GM12891 (cell line): ENCODE results near the gene ZNF407.
A peak's percentile ranks its signal among the peaks of the same experiment; 100 is the strongest.

ENCODE experiments used
- DNase-seq: peaks from one replicate; pipeline ENCODE4 v3.0.0; 2011; ENCODE audit warnings: low spot score; ENCODE audit not compliant: insufficient read length
- FAIRE-seq: peaks from 2 replicates; lab custom pipeline; 2011; peaks lifted over from hg19 to GRCh38; lab: Jason Lieb, UNC
- PAX5 ChIP-seq: IDR thresholded peaks from 2 replicates; pipeline ENCODE4 v1.6.1; 2011; ENCODE audit warnings: low read length, moderate library complexity, mild to moderate bottlenecking; ENCODE audit not compliant: insufficient read depth, severe bottlenecking
- POLR2A ChIP-seq: IDR thresholded peaks from 2 replicates; pipeline ENCODE4 v1.6.1; 2011; ENCODE audit warnings: low read depth, low read length, control low read depth
- POLR2AphosphoS5 ChIP-seq: IDR thresholded peaks from 2 replicates; pipeline ENCODE4 v1.6.1; 2011; ENCODE audit warnings: low read depth, low read length, control low read depth
- POU2F2 ChIP-seq: IDR thresholded peaks from 2 replicates; pipeline ENCODE4 v1.6.1; 2011; ENCODE audit warnings: low read depth, mild to moderate bottlenecking, control low read depth, low read length, moderate library complexity
- SPI1 ChIP-seq: IDR thresholded peaks from 2 replicates; pipeline ENCODE4 v1.6.1; 2011; ENCODE audit warnings: low read depth, low read length, control low read depth
- TAF1 ChIP-seq: IDR thresholded peaks from 2 replicates; pipeline ENCODE4 v1.6.1; 2011; ENCODE audit warnings: low read depth, low read length, control low read depth

ZNF407 gene

DNA sequence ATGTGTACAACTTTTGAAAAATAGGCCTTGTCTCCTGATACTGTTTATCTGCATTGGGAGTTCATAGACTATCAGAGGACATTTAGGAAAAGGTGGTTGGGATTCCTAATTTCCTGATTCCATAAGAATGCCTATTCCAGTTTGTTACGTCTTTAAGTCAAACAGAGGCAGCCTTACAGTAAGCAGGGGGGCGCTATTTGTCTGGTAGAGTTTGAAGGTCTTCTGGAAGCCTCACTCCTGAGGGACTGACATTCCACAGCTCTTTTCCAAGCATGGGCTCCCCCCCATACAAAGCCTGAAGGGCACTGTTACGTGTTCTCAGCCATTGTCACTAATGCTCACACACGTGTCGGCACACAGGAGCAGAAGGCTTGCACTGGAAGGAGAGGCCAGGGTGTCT is 456.9 kb downstream of the ZNF407 start:
- FAIRE-seq (no peak), DNase-seq (no peak)
- TF ChIP-seq POU2F2, result no peak
- TF ChIP-seq POLR2AphosphoS5, result no peak
- no peak for TF ChIP-seq TAF1
- no peak for TF ChIP-seq SPI1
- no peak for TF ChIP-seq POLR2A
- no peak for TF ChIP-seq PAX5

DNA sequence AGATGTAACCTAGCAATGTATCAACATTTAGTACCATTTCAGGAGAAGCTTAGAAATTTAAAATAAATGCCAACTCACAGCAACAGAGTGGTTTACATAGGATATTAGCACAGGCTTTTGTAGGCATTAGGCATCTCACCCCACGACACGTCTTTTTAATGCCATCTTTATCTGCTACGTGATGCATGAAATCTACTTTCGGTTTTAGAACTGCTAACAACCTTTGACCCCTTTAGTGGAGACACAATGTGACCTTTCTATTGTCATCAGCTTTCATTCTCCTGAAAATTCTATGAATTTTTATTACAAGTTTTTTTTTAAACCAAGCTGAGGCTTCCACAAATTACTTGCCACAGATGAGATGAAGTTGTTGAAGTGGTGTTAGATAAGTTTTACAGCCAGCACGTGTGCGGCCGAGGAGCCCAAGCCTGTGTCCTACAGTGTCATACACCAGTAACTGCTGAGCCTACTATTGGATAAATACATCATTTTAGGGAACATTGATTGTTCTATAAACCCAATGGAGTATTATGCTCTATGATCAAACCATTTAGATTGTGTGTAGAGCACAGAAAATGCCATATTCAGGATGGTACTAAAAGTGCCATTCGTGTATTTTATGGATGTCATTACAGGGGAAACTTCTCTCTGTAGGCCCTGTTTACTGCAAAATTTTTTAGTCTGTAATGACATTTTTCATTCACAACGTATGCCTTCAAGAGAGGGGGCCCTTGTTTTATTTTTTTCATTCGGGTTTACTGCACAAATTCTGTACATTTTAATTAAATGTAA is 459.7 kb downstream of the ZNF407 start:
- FAIRE-seq, result peak; percentile 5

DNA sequence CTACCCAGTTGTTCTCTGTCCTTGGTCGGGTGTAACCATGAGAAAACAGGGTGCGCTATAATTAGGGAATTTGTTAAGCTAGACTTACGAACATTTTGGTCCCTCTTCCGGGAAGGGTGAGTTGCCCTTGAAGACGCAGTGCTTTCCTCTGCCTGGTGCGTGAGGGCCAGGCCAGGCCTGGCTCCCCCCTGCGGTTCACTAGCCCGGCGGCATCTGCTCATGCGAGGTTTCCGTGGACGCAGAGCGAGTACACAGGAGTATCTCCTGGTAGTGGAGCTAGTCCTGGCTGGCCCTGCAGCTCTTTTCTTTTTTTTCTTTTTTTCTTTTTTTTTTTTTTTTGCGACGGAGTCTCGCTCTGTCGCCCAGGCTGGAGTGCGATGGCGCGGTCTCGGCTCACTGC is 462.5 kb downstream of the ZNF407 start:
- FAIRE-seq (no peak), DNase-seq (no peak)
- no peak for TF ChIP-seq POLR2AphosphoS5
- no peak for TF ChIP-seq PAX5
- no peak for TF ChIP-seq SPI1
- no peak for TF ChIP-seq POU2F2
- TF ChIP-seq TAF1, result no peak
- TF ChIP-seq POLR2A, result no peak

More for the DNA sequence above, 459.7 kb downstream of the ZNF407 start:
- DNase-seq, result no peak
- TF ChIP-seq POU2F2 (no peak), POLR2AphosphoS5 (no peak), POLR2A (no peak), SPI1 (no peak)

DNA sequence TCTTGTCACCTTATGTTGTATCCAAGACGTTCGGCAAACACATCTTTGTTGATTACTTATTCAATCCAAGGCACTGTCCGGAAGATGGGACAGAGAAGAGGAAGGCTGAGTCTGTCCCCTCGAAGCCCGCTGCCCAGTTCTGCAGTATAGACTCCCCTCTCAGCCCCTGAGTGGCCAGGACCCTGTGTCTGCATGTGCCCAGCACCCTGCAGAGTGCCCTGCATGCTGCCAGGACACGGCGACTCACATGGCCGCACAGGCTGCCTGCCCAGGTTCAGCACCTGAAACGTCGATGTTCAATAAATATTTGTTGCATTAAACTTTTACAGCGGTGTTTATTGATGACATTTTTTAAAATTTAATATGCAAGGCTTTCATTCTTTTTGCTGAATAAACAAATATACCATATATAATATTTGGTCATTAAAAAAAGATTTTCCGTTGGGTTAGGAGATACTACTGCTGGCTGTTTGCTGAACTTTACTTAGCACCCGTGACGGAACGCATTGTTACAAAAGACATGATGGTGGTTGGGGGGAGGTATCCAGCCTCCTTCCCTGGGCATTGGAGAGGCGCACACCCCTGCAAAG is 464.7 kb downstream of the ZNF407 start:
- no peak for TF ChIP-seq TAF1
- no peak for TF ChIP-seq POLR2AphosphoS5
- TF ChIP-seq POLR2A, result no peak
- no peak for TF ChIP-seq PAX5
- no peak for TF ChIP-seq POU2F2
- no peak for TF ChIP-seq SPI1
- DNase-seq (no peak), FAIRE-seq (no peak)

DNA sequence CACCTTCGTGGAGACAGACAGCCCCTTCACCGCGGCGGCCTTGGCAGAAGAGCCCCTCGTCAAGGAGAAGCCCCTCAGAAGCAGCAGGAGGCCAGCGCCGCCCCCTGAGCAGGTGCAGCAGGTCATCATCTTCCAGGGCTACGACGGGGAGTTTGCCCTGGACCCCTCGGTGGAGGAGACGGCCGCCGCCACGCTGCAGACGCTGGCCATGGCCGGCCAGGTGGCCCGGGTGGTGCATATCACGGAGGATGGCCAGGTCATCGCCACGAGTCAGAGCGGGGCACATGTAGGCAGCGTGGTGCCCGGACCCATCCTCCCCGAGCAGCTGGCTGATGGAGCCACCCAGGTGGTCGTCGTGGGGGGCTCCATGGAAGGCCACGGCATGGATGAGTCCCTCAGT is 465.5 kb downstream of the ZNF407 start:
- no peak for TF ChIP-seq POLR2AphosphoS5
- TF ChIP-seq POLR2A, result no peak
- no peak for TF ChIP-seq POU2F2
- no peak for TF ChIP-seq SPI1
- no peak for TF ChIP-seq PAX5
- no peak for TF ChIP-seq TAF1
- DNase-seq (no peak), FAIRE-seq (no peak)

DNA sequence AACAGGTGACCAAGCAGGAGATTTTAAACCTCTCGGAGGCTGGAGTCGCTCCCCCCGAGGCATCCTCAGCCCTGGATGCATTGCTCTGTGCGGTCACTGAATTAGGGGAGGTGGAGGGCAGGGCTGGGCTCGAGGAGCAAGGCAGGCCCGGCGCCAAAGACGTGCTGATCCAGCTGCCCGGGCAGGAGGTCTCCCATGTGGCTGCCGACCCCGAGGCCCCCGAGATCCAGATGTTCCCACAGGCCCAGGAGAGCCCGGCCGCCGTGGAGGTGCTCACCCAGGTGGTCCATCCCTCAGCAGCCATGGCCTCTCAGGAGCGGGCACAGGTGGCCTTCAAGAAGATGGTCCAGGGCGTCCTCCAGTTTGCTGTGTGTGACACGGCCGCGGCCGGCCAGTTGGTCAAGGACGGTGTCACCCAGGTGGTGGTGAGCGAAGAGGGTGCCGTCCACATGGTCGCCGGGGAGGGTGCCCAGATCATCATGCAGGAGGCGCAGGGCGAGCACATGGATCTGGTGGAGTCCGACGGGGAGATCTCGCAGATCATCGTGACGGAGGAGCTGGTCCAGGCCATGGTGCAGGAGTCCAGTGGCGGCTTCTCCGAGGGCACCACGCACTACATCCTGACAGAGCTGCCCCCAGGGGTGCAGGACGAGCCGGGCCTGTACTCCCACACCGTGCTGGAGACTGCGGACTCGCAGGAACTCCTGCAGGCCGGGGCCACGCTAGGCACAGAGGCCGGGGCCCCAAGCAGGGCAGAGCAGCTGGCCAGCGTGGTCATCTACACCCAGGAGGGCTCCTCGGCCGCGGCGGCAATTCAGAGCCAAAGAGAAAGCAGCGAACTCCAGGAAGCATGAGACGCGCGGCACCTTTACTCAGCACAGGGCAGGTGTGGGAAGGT is 466.2 kb downstream of the ZNF407 start:
- FAIRE-seq, result no peak
- TF ChIP-seq PAX5 (no peak), POU2F2 (no peak), POLR2AphosphoS5 (no peak), SPI1 (no peak), POLR2A (no peak), TAF1 (no peak)

DNA sequence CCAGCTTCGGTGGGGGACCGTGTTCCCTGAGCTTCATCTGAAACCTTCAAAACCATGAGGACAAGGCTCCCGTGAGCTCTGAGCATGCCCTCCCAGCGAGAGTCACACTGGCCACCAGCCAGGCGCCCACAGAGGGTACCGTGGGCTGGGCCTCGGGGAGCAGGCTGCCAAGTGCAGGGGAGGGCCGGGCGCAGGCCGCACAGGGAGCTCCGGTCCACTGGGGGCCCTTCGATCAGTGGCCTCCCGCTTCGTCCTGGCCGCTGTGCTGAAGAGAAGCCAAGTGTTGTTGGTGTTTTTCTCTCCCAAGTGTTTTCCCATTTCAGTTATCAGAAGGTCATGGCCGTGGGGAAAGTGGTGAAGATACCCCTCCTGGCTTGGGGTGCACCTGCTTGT is 466.8 kb downstream of the ZNF407 start:
- FAIRE-seq (no peak), DNase-seq (no peak)
- TF ChIP-seq POLR2A, result no peak
- no peak for TF ChIP-seq POU2F2
- no peak for TF ChIP-seq POLR2AphosphoS5
- TF ChIP-seq SPI1, result no peak
- TF ChIP-seq PAX5, result no peak
- TF ChIP-seq TAF1, result no peak

More for the DNA sequence above, 466.2 kb downstream of the ZNF407 start:
- no peak for DNase-seq

DNA sequence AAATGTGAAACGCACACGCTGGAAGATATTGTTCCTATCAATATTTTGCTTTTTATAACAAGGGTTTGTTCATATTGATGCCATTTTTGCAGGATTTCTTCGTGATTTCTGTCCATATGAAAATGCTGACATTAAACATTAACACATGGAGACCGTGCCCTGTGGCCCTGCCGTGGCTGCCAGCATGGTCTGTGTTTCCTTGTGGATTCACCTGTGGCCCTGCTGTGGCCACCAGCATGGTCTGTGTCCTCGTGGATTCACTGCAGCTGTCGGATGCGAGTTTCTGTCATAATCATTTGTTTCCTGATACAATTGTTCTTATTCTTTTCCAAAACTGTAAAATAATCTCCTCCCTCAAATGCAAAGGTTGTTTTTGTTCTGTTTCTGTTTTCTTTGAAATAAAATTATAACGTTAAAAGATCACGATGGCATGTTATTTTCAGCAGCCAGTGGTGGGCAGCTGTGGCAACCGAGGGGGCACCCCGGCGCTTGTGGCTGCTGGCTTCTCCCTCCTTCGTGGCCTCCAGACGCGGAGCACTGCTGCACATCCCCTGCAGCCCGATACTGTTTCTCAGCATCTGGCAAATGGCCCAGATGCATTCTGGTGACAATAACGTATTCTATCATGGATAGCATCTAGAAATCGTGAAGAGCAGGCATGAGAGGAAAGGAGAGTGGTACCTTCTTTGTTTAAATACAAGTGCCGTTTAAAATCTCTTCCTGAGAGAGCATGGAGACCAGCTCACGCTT is 467.8 kb downstream of the ZNF407 start:
- TF ChIP-seq POLR2AphosphoS5, result no peak
- TF ChIP-seq POU2F2, result no peak
- TF ChIP-seq TAF1, result no peak
- no peak for TF ChIP-seq PAX5
- no peak for TF ChIP-seq POLR2A
- TF ChIP-seq SPI1, result no peak
- FAIRE-seq, result no peak
- no peak for DNase-seq
